ENCODE results near the gene TPO.
"Not testable (repeated sequence)": the region's sequence is repeated elsewhere in the genome, so short reads cannot be mapped to it uniquely, and the experiment has no call there.

The TPO gene

DNA sequence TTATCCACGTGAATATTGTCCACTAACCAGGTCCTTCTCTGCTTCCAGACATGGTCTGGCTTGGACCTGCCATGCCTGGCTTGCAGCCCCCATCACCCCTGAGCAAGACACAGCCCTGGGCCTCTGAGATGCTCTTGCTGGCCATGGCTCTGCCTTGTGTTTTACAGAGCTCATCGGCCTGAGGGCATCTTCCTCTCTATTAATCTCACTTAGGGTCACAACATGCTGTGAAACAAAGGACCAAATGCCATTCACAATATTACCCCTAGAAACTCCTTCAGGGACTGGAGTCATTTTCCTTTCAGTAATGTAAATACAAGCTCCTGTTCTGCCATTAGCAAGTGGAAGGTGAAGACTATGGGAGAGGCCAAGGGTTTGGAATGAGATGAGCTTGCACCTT lies 6.8 kb upstream of the TPO start:
- DNase-seq = no peak

DNA sequence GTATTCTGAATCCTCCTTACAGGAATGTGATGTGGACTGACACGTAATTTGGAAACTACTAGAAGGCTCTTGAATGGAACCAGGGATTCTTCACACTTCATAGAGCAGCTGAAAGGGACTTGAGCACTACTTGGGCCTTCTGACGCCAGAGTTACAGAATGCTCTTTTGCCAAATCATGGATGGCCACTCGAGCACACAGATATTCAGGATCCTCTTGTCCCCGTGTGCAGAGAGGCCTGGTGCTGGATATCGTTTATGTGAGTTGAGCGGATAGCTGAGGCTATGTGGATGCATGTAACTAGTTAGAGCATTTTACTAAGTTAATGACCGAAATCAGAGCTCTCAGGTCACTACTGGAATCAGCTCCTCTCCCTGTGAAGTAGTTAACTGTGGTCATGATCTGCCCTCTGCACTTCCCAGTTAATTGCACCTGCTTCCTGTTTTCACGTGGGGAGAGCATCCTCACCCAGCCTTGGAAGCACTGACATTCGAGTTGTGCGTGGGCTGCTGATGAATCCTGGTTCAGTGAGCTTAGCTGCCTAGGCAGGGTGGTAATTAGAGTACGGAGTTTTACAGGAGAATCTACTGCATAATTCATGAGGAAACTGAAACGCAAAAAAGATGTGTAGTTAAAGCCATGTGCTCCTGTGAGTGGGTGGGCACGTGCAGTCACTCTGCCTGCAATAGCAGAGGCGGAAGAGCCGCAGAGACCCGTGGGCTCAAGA lies 5.2 kb upstream of the TPO start:
- no peak for DNase-seq

DNA sequence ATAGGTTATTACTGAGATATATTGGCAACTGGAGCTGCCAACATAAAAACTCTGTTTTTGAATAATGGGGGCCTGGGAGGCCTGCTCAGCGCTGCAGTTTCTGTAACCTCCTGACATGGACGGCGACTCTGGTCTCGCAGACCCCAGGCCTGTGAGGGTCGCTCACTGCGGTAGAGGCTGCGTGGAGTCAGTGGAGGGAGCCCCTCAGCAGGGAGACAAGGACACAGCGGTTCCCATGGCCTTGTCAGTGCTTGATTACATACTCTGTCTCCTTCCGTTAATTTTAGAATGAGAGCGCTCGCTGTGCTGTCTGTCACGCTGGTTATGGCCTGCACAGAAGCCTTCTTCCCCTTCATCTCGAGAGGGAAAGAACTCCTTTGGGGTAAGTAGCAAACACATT lies 858 bp downstream of the TPO start:
- DNase-seq = no peak

DNA sequence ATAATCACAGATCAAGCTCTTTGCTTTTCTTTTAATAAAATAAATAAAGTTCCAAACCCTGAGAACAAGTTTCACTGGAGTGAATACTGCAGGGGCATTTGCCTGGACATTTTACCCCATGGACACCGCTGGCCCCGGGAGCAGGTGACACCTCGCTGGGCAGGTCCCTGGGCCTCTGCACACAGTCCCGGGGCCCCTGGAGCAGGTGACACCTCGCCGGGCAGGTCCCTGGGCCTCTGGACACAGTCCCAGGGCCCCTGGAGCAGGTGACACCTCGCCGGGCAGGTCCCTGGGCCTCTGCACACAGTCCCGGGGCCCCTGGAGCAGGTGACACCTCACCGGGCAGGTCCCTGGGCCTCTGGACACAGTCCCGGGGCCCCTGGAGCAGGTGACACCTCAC lies 1.6 kb downstream of the TPO start:
- DNase-seq = not testable (repeated sequence)

DNA sequence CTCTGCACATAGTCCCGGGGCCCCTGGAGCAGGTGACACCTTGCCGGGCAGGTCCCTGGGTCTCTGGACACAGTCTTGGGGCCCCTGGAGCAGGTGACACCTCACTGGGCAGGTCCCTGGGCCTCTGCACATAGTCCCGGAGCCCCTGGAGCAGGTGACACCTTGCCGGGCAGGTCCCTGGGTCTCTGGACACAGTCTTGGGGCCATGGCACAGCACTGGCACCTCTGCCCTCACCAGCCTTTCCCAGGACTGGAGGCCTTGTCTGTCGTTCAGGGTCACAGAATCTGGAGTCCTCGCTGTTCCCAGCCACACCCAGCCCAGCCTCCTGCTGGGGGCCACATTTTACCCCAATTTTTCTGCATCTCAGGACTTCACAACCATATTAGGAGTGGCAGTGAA lies 2.2 kb downstream of the TPO start:
- DNase-seq = no peak

DNA sequence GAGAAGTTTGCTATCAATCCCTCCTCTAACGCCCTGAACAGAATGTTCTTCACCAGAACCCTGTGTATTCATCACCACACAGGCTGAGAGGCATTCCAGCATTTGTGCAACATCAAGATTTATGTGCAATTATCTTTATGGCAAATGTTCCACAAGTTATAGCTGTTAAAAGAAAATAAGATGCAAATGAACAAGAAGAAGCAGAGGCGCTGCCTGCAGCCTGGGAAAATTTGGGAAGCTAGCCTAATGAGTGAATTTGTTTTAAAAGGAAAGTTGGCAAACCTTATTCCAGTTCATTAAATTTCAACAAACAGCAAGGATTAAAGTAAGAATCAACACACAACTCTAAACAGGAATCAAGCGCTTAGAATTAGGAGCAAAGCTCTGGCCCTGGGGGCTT lies 5.3 kb downstream of the TPO start:
- DNase-seq = no peak

DNA sequence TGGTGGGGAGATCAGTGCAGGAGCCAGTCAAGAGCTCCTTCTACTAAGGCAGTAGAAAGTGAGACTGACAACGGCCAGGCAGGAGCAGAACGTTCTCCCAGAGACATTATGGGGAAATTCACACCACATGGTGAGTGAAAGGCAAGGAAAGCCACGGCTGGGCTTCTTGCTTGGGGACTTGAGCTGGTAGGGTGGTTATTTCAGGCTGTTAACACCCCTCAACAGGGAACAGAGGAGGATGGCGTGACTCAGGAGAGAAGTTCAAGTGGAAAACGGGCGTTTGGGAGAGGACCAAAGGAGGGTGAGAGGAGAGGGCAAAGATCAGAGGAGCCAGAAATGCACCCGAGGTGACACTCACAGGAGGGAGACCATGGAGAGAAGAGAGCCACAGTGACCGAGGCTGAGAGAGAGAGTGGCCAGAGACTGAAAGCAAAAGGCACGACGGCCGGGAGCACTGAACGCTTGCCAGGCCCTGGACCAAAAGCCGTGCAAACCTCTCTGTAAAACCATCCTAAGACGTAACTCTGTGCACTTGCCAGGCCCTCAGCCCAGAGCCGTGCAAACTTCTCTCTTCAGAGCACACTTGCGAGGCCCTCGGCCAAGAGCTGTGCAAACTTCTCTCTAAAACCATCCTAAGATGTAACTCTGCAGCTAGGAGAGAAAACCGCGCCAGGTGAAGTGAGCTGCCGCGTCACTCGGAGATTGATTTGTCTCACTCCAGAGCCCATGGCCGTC lies 7.7 kb downstream of the TPO start:
- DNase-seq = no peak

DNA sequence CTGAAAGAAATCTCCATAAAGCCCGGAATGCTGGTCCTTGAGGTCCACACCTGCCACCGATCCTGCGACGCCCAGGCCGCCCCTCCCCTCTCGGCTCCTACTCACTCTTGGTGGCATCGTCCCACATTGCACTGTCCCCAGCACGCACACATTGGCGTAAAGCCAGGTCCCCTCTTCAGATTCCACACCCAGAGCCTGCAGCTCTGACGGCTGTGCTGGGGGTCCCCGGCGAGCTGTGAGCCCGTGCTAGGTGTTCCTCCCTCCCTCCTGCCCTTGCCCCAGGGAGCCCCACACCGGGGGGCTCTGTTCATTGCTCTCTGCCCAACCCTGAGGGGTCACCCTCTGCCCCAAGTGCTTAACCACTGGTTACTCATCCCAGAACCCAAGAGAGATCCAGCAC lies 8.5 kb downstream of the TPO start:
- DNase-seq = no peak

DNA sequence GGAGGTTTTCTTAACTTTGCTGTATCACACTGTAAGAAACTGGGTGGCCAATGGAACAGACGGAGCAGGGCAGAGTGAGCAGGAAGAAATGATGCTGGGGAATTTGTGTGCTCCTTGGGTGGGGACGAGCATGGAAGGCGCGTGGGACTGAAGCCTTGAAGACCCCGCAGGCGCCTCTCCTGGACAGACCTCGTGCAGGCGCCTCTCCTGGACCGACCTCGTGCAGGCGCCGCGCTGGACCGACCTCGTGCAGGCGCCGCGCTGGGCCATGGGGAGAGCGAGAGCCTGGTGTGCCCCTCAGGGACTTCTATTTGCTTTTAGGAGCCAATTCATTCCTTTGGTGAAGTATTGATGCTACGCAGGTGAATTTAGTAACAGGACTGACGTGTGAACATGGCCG lies 8.9 kb downstream of the TPO start:
- no peak for DNase-seq

DNA sequence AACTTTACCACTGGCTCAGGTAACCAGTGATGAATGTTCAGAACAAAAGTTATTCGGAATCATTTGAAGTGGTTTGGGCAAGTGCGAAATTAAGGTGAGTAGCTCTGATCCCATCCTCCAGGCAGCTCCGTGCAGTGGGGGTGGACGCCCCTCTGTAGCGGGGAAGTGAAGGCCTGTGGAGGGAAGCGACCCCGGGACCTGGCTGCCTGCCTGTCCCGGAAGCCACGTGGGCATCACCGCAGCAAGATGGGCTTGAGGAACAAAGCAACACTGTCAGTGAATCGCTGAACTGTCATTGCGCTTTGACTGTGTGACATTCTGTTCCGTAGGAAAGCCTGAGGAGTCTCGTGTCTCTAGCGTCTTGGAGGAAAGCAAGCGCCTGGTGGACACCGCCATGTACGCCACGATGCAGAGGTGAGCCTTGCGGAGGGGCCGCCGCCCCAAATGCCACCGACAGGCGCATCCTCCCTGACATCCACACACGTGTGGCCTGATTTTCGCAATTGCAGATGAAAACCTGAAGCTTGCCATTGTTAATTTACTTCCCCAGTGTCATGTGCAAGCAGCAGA lies 9.5 kb downstream of the TPO start:
- DNase-seq = no peak

DNA sequence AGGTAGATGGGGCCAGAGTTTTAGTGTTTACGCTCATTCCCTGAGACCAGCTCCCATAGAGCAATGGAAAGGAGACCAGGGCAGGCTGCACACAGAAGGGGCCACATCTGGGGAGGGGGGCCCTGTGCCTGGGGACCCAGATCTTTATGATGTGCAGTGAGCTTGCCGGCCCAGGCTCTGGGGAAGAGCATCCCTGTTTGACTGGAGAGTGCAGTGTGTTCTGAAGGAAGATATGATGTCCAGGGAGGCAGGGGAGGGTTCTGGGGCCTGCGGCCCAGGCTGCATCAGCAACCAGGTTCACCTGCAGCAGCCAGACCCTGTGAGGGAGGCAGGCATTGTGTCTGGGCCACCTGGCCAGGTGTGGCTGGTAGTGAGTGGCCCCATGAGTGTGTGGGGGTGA lies 13.8 kb downstream of the TPO start:
- DNase-seq = no peak

DNA sequence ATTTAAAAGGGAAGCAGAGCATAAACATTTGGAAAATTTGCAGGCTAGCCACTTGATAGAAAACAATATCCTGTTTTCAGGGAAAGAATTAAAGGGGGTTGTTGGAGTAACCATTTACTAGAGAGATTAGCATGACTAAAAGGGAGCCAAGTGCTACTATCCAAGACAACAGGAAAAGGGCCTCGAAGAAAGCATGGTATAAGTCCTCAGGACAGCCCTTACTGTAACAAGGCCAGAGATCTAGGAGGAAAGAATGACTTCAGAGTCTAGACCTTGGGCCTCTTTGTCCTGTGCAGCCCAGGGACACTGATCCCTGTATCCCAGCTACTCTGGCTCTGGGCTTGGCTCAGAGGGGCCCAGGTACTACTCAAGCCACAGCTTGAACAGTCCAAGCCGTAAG lies 16.6 kb downstream of the TPO start:
- DNase-seq = no peak

DNA sequence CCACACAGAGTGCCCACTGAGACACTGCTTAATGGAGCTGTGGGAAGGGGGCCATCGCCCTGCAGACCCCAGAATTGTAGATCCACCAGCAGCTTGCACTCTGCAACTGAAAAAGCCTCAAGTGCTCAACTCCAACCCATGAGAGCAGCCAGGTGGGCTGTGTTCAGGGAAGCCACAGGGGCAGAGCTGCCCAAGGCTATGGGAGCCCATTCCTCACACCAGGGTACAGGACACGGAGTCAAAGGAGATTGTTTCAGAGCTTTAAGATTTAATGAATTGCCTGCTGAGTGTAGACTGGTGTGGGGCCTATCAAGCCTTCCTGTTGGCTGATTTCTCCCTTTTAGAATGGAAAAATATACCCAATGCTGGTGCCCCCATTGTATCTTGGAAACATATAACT lies 17.2 kb downstream of the TPO start:
- DNase-seq = no peak

DNA sequence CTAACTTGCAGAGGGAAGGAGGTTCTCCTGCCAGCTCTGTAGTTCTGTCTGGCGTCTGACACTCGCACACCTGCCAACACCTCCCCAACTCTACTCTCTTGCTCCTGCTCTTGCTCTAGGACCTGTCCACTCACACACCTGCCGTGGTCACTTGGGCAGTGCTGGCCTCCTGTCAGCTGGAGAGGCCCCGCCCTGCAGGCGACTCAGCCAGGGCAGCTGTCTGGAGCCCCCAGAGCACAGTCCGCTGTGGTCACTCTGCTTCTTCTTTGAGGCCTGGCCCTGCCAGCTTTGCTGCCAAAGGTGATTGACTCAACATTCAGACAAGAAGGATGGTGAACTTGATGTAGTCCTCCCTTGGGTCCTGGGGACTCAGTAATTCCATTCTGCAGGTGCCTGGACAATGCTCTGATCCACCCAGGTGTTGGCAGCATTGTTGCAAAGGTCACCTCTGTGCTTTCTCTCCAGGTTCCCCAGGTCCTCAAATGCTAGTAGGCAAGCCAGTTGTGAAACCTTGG lies 18.7 kb downstream of the TPO start:
- DNase-seq = no peak

DNA sequence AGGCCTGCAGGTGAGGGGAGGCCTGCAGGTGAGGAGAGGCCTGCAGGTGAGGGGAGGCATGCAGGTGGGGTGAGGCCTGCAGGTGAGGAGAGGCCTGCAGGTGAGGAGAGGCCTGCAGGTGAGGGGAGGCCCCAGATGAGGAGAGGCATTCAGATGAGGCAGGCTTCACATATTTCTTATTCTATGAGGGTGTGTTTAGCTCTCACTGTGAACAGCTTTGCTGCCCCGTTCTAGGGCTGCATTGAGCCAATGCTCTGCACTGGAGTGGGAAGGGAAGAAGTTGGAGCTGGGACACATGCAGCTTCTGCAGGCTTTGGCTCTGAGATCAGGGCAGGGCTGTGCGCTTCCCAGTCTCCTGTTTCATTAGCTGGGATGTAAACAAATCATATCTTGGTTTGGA lies 19.5 kb downstream of the TPO start:
- DNase-seq = no peak

DNA sequence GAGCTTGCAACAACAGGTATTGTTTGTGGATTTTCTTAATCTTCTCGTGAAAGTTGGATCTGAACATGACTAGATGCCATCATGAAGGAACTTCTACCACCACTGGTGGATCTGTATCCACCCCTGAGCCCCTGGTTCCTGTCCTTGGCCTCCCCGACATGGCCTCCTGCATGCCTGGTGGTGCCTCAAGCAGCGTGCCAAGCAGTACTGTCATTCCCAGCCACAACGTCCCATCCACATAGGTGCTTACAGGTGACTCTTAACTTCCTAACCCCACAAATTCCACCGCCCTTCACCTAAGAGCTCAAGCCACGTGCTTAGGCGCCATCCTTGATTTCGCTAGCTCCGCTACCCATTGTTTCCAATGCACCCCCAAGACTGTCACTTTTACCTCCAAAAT lies 23.1 kb downstream of the TPO start:
- DNase-seq = no peak

DNA sequence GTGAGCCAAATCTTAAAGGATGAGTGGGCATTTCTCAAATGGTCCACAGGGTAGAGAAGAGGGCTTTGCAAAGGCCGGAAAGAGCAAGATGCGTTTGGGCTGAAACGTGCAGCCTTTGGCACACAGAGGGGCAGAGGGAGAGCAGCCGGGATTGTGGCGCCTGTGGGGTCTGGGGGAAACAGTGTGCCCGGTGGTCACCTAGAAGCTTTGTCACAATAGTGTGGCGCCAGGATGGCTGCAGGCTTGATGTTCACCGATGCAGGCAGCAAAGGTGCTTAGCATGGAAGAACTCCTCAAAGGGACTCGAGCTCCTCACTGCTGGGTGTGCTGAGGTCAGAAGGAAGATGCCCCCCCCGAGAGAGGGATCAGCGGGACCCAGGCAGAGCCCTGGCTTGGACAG lies 23.8 kb downstream of the TPO start:
- no peak for DNase-seq

DNA sequence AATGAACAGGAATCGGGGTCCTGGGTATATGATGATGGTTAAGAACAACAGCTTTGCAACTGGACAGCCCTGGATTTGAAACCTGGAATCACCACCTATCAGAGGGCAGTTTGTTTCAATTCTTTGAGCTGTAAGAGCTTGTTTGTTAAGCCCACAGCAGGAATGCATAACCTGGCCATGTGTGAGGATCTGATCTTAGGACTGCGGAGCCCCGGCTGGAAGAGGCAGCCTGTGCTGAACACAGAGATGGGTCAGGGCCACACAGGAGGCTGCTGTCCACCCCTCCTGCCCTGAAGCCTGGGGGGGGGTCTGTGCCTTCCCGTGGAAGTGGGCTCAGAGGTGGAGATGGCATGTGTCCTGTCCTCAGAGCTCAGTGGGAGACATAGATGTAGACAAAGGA lies 24.3 kb downstream of the TPO start:
- no peak for DNase-seq

DNA sequence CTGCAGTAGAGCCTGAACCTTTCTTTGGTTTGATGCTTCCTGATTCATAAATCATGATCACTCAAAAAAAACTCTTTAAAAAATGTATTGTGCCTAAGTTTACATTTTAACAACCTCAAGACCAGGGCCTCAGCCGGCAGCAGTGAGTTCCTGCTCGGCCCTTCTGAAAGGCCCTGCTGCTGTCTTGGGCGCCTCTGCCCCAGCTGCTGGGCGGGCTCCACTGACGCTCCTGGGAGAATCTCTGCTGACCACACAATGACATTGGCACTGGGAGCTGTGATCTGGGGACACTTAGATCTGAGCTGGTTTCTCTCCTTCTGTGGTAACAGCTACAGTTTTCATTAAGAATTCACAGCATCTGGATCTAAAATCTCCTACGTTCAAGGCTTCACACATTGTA lies 25.7 kb downstream of the TPO start:
- no peak for DNase-seq

DNA sequence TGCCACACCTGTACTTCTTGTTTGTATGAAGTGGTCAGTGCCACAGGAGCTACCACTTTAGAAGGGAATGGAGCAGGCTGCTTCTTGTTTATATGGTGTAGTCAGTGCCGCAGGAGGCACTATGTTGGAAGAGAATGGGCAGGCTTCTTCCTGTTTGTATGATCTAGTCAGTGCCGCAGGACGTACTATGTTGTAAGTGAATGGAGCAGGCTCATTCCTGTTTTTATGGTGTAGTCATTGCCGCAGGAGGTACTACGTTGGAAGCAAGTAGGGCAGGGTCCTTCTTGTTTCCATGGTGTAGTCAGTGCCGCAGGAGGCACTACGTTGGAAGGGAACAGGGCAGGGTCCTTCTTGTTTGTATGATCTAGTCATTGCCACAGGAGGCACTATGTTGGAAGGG lies 27.3 kb downstream of the TPO start:
- DNase-seq = no peak

DNA sequence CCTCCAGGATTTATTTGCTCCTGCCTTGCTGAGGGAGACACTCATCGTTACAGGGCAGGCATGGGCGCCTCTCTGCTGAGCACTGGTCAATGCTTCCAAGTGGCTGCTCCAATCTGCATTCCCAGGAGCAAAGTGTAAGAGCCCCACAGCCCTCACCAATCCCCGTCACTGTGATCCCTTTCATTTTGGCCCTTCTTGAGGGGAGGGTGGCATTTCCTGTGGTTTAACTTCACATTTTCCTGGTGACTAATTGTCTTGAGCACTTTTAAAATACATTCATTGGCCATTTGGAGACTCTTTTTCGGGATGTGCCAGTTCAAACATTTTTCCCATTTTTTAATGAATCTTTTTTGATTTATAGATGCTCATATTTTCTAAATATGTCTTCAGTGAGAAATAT lies 33.0 kb downstream of the TPO start:
- DNase-seq = no peak

DNA sequence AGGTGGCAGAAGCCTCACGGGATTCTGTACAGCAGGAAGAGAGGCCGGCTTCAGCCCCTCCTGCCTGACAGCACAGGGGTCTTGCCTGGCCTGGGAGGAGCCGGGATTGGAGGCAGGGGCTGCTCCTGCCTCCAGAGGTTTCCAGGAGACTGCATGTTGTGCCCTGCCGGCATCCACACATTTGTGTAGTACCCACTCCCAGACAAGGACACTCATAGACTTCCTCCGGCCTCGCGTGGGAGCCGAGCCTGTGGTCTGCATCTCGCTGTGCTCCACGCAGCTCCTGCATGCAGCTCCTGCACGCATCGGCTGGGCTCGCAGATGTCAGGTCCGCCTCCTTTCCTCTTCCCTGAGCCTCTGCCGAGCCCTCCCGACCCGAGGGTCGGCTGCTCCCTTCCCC lies 34.7 kb downstream of the TPO start:
- no peak for DNase-seq

DNA sequence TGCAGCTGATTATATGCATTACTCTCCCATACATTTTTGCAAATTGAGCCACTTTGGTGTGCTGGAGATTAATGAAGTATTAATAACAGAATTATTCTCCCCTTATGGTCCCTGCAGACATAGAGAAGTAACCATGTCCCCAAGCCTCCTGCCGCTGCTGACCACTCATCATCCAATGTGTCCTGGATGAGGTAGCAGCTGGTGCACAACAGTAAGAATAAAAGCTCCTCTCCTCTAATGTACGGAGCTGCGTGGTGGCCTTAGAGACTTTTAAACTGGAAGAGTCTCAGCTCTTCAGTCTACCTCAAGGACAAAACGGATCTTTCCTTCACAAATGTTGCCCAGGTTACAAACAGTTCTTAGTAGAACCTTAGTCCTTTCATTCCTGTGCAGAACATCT lies 37.7 kb downstream of the TPO start:
- DNase-seq = no peak

DNA sequence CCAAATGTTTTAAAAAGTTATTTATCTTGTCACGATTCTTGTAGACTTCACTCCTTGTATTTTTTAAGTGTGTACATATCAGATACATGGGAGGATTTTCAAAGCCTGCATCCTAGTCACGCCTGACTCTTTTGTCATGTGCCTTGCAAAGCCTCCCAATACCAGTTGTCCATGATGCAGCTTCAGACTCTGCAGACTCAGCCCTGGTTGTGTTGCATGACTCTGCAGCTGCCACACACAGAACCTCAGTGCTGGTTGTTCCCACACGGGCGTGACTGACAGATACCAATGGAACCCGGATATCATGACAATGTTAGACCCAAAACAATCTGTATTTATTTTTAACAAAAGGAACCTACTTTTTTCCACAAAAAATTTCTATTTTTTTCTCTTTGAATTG lies 38.2 kb downstream of the TPO start:
- DNase-seq = no peak
